Thoracic aorta (tissue), 2 donors: ENCODE measurements around the gene KIRREL3. TPM values are rescaled to one million over a fixed set of nuclear protein-coding genes. Genes with fewer than 3 reads are reported as not detected.
"Not testable (repeated sequence)": the region's sequence is repeated elsewhere in the genome, so short reads cannot be mapped to it uniquely, and the experiment has no call there.

Experiments
- ATAC-seq: fragments of 150-250 bp; one replicate; pipeline ENCODE4 v1.8.0; 2017; ENCODE audit warnings: low read depth; ENCODE audit not compliant: insufficient number of reproducible peaks, low FRiP score
- DNase-seq: peaks from one replicate; pipeline ENCODE4 v3.0.0-alpha.2; 2020; ENCODE audit warnings: low spot score
- H3K27ac ChIP-seq, 2 donors: fragments of 200-600 bp; sonication (generic); 1 replicate in 1 of 2; 2 replicates in 1 of 2; pipeline ENCODE4 v1.5.1; 2016; ENCODE audit warnings: mild to moderate bottlenecking in 2 of 2, moderate library complexity in 2 of 2
- H3K27me3 ChIP-seq: fragments of 200-600 bp; sonication (generic); replicated peaks from 2 replicates; pipeline ENCODE4 v1.6.0; 2016; ENCODE audit warnings: mild to moderate bottlenecking; ENCODE audit not compliant: insufficient read depth
- H3K36me3 ChIP-seq: fragments of 200-600 bp; sonication (generic); one replicate; pipeline ENCODE4 v1.5.1; 2016
- H3K4me1 ChIP-seq, 2 donors: fragments of 200-600 bp; sonication (generic); 1 replicate in 1 of 2; 2 replicates in 1 of 2; pipeline versions ENCODE4 v1.5.1 to v1.6.0; 2016; ENCODE audit warnings: low read depth in 2 of 2, mild to moderate bottlenecking in 1 of 2; ENCODE audit not compliant: control insufficient read depth in 1 of 2
- H3K4me3 ChIP-seq: fragments of 200-600 bp; sonication (generic); 2 replicates; pipeline ENCODE4 v1.5.1; 2016; ENCODE audit warnings: mild to moderate bottlenecking
- H3K9me3 ChIP-seq: fragments of 200-600 bp; sonication (generic); 2 replicates; pipeline ENCODE4 v1.5.1; 2016
- CTCF ChIP-seq: fragments of 200-600 bp; sonication (generic); IDR thresholded peaks from one replicate; pipeline ENCODE4 v1.5.1; 2019; ENCODE audit warnings: antibody characterized with exemption
- total RNA-seq, 2 donors: library from RNA; depleted of rRNA; stranded (reverse); fragments of >200 nt; gene quantifications; one replicate each; pipeline versions ENCODE4 v1.1.0 to v1.2.3, GENCODE V29; 2016

The KIRREL3 gene
- total RNA-seq, 2 donors from 2014 or later: not detected

DNA sequence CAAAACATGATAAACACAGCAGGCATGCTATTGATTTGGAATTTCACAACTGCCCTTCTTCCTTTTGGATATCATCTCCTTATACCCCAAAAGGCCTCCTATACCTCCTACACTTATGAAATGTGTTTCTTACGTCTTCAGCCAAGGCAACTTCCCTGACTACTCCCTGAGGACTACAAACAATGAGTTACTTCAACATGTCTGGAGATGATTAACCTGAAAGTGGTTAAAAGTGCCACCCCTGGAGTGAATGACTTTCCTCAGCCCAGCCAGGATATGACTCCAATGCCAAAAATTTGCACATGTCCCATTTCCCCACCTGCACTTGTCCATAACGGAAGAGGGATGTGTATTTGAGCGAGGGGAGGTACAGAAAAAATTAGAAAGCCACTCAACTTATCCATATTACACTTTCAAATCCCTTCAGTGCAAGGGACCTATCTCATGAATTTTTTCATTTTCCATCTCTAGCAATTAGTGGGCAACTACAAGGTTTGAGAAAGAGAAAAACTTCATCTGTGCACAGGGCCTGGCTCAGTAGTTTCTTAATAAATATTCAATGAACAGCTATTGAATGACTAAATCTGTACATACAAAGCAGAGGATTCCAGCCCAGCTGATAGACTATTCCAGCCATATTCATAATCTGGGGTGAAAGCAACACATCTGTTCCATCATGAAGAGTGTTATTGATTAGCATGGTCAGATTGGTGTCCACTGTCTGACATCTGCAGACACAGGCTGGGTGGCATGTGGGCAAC, 36.8 kb downstream of the KIRREL3 start:
- H3K4me3 ChIP-seq: no peak overlapping the region
- no peak for ATAC-seq

DNA sequence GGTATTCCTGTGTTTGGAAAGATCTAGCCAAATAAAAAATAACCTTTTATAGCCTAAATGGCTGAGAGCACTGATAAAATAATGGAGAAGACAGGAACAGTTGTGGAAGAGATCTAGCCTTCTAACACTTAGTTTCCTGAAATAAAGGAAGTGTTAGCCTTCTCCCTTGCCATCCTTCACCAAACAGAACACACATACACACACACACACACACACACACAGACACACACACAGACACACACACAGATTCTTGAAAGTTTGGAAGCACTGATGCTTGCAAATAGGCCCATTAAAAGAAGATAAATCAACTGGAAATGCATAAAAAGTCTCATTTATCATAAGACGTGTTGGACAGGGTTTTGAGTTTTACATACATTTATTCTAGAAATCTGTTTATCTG, 37.5 kb downstream of the KIRREL3 start:
- DNase-seq (no peak), ATAC-seq (no peak)
- TF ChIP-seq CTCF: no peak
- Histone ChIP-seq H3K27me3 (no peaks in the 10 kb centered on the region), H3K9me3 (no peaks in the 10 kb centered on the region), H3K36me3 (no peaks in the 10 kb centered on the region), H3K27ac (no peak overlapping the region), H3K4me3 (no peak overlapping the region), H3K4me1 (no peaks in the 10 kb centered on the region)

More for the DNA sequence above, 36.8 kb downstream of the KIRREL3 start:
- no peaks in the 10 kb centered on the region for H3K36me3 ChIP-seq
- DNase-seq: no peak
- TF ChIP-seq CTCF: no peak
- H3K9me3 ChIP-seq: no peaks in the 10 kb centered on the region
- no peaks in the 10 kb centered on the region for H3K4me1 ChIP-seq
- H3K27ac ChIP-seq: no peak overlapping the region
- no peaks in the 10 kb centered on the region for H3K27me3 ChIP-seq

GRCh38 chr11:126959700-126960099, 40.9 kb downstream of the KIRREL3 start:
- TF ChIP-seq CTCF: no peak
- DNase-seq: no peak
- no peak for ATAC-seq

GRCh38 chr11:126956635-126957034, 43.9 kb downstream of the KIRREL3 start:
- DNase-seq: no peak
- Histone ChIP-seq H3K27ac (no peak overlapping the region), H3K4me1 (no peaks in the 10 kb centered on the region), H3K27me3 (no peaks in the 10 kb centered on the region), H3K4me3 (no peak overlapping the region), H3K36me3 (no peaks in the 10 kb centered on the region), H3K9me3 (no peaks in the 10 kb centered on the region)
- TF ChIP-seq CTCF: no peak
- no peak for ATAC-seq

More at GRCh38 chr11:126959700-126960099, 40.9 kb downstream of the KIRREL3 start:
- Histone ChIP-seq H3K4me3 (no peak overlapping the region), H3K27ac (no peak overlapping the region), H3K9me3 (no peaks in the 10 kb centered on the region), H3K27me3 (no peaks in the 10 kb centered on the region), H3K36me3 (no peaks in the 10 kb centered on the region), H3K4me1 (no peaks in the 10 kb centered on the region)

DNA sequence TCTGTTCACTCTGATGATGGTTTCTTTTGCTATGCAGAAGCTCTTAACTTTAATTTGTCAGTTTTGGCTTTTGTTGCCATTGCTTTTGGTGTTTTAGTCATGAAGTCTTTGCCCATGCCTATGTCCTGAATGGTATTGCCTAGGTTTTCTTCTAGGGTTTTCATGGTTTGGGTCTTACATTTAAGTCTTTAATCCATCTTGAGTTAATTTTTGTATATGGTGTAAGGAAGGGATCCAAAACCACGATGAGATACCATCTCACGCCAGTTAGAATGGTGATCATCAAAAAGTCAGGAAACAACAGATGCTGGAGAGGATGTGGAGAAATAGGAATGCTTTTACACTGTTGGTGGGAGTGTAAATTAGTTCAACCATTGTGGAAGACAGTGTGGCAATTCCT, 48.0 kb downstream of the KIRREL3 start:
- H3K9me3 ChIP-seq, ATAC-seq, H3K4me3 ChIP-seq, DNase-seq, H3K36me3 ChIP-seq, H3K27ac ChIP-seq, H3K4me1 ChIP-seq, H3K27me3 ChIP-seq: not testable (repeated sequence)

DNA sequence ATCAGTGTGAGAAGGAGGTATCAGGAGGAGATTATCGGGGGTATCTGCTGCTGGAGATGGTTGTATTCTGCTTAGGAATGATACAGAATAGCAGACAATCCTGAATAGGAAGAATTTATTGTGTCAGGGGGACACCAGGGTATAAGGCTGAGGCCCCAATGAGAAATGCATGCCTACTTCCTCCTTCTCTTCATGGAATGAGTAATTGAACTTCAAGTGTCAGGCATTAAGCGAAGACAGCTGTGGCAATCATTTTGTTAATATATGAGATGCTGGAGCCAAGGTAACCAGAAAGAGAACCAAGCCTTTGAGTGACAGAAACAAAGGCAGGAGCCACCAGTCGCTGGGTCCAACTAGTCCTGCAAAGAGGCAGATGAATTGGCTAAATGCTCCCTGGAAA, 49.1 kb downstream of the KIRREL3 start:
- DNase-seq: no peak
- H3K27ac ChIP-seq: no peak overlapping the region

More for the DNA sequence above, 49.1 kb downstream of the KIRREL3 start:
- no peaks in the 10 kb centered on the region for H3K36me3 ChIP-seq
- H3K27me3 ChIP-seq: no peaks in the 10 kb centered on the region
- TF ChIP-seq CTCF: no peak
- no peaks in the 10 kb centered on the region for H3K4me1 ChIP-seq
- H3K4me3 ChIP-seq: no peak overlapping the region
- H3K9me3 ChIP-seq: no peaks in the 10 kb centered on the region
- ATAC-seq: no peak
